LoVo (cell line): Measurements from ENCODE around the gene MYCBP.
A peak's percentile ranks its signal among the peaks of the same experiment; 100 is the strongest.
"Not testable (repeated sequence)": the region's sequence is repeated elsewhere in the genome, so short reads cannot be mapped to it uniquely, and the experiment has no call there.

ENCODE experiments used
- DNase-seq: peaks from one replicate; pipeline ENCODE4 v3.0.0-alpha.2; 2016; ENCODE audit warnings: low spot score

Gene MYCBP

GRCh38 chr1:38867208-38867607 lies 5.9 kb downstream of the MYCBP start:
- DNase-seq, result no peak

GRCh38 chr1:38865112-38865715 lies 7.9 kb downstream of the MYCBP start:
- DNase-seq, result no peak

GRCh38 chr1:38860454-38860795 lies 12.7 kb downstream of the MYCBP start:
- no peak for DNase-seq

- DNase-seq, result peak; percentile 97
Measured at GRCh38 chr1:38859561-38860453, 13.3 kb downstream of the MYCBP start, which contains the start of gene RRAGC. Gene RRAGC (minus strand): TSS chr1:38859772. CDS start chr1:38859646, 126 bp downstream.

GRCh38 chr1:38858833-38859560 lies 14.2 kb downstream of the MYCBP start:
- DNase-seq, result peak; percentile 45

- no peak for DNase-seq
Measured at GRCh38 chr1:38852780-38853179, 20.4 kb downstream of the MYCBP start.

- DNase-seq, result no peak
Measured at GRCh38 chr1:38848071-38848470, 25.1 kb downstream of the MYCBP start.

GRCh38 chr1:38846210-38846609 lies 26.9 kb downstream of the MYCBP start:
- no peak for DNase-seq

- not testable (repeated sequence) for DNase-seq
Measured at GRCh38 chr1:38845088-38845487, 28.1 kb downstream of the MYCBP start.

GRCh38 chr1:38840281-38840680 lies 32.9 kb downstream of the MYCBP start:
- no peak for DNase-seq

- DNase-seq, result no peak
Measured at GRCh38 chr1:38839363-38839762, 33.8 kb downstream of the MYCBP start.

GRCh38 chr1:38836316-38836715 lies 36.8 kb downstream of the MYCBP start:
- not testable (repeated sequence) for DNase-seq

- DNase-seq, result peak; percentile 84
Measured at GRCh38 chr1:38834937-38835827, 38.0 kb downstream of the MYCBP start.

GRCh38 chr1:38834221-38834782 lies 38.8 kb downstream of the MYCBP start:
- no peak for DNase-seq

GRCh38 chr1:38833146-38833545 lies 40.0 kb downstream of the MYCBP start:
- no peak for DNase-seq

- DNase-seq, result no peak
Measured at GRCh38 chr1:38832370-38832734, 40.8 kb downstream of the MYCBP start.

- no peak for DNase-seq
Measured at GRCh38 chr1:38831731-38832369, 41.3 kb downstream of the MYCBP start.

GRCh38 chr1:38829368-38829767 lies 43.8 kb downstream of the MYCBP start:
- DNase-seq, result no peak

GRCh38 chr1:38827318-38827717 lies 45.8 kb downstream of the MYCBP start:
- no peak for DNase-seq

GRCh38 chr1:38826886-38827285 lies 46.3 kb downstream of the MYCBP start:
- no peak for DNase-seq

- no peak for DNase-seq
Measured at GRCh38 chr1:38826262-38826661, 46.9 kb downstream of the MYCBP start.
